Measurements from ENCODE around the gene CCDC154.

GRCh38 chr16:1448536-1449116 lies 4.3 kb upstream of the CCDC154 start:
- no peak for TF ChIP-seq CTCF (optimal IDR thresholded peaks at IDR 0.05 in 1 of 3, IDR thresholded peaks at IDR 0.05 in 1 of 3, conservative IDR thresholded peaks at IDR 0.05 in 1 of 3; ENCODE audit: extremely low read depth in 1 of 3, insufficient read depth in 2 of 3, low read length in 3 of 3)
- no peak for TF ChIP-seq EZH2 (IDR thresholded peaks at IDR 0.05; ENCODE audit: low read length)
